Testis (tissue), 3 donors: Measurements from ENCODE around the gene GSTT2. TPM values are rescaled to one million over a fixed set of nuclear protein-coding genes. Genes with fewer than 3 reads are reported as not detected.

Source experiments
- DNase-seq: peaks from one replicate; pipeline ENCODE4 v3.0.0-alpha.2; 2019
- H3K27ac ChIP-seq, 2 donors: fragments of 200-600 bp; sonication (generic); one replicate each; pipeline ENCODE4 v1.5.1; 2019
- H3K27me3 ChIP-seq: fragments of 200-600 bp; sonication (generic); one replicate; pipeline ENCODE4 v1.5.1; 2019
- H3K36me3 ChIP-seq: fragments of 200-600 bp; sonication (generic); one replicate; pipeline ENCODE4 v1.5.1; 2017; ENCODE audit warnings: low read depth; ENCODE audit errors: missing control alignments
- H3K4me1 ChIP-seq: fragments of 200-600 bp; sonication (generic); one replicate; pipeline ENCODE4 v1.5.1; 2019
- H3K4me3 ChIP-seq, 2 donors: fragments of 200-600 bp; sonication (generic); one replicate each; pipeline ENCODE4 v1.5.1; 2017 to 2019
- H3K9me3 ChIP-seq: fragments of 200-600 bp; sonication (generic); one replicate; pipeline ENCODE4 v1.5.1; 2017
- POLR2A ChIP-seq: fragments of 450-650 bp; IDR thresholded peaks from one replicate; pipeline ENCODE4 v1.6.1; 2017; ENCODE audit warnings: antibody characterized with exemption, mild to moderate bottlenecking, moderate library complexity
- WGBS, 2 donors: methylation state at CpG; one replicate each; pipeline ENCODE4 v1.1.5; 2018; 5-methylcytosine and 5-hydroxymethylcytosine counted together
- intact Hi-C: fragments of 100-400 bp; cut with DNase I; formaldehyde crosslinking; loops from one replicate; pipeline ENCODE4 v1.15.1; 2023; ENCODE audit warnings: low total_unique reads
- polyA plus RNA-seq: library from polyadenylated mRNA; stranded (reverse); fragments of 350-450 nt; fragmentation: Illumina TruSeq; extraction: RNeasy Lipid Tissue Mini Kit (QIAGEN cat#74804); gene quantifications from one replicate; pipeline ENCODE4 v1.2.3, GENCODE V29; 2014; ENCODE audit warnings: low read depth, low replicate concordance; ENCODE audit not compliant: insufficient read depth
- total RNA-seq, 2 donors: library from RNA; depleted of rRNA; stranded (reverse); fragments of >200 nt; gene quantifications; one replicate each; pipeline ENCODE4 v1.2.3, GENCODE V29; 2016
- TF ChIP-seq, protein P1 (sequence below), 3 experiments: fragments of 450-650 bp in 2 of 3; fragments of 200-600 bp in 1 of 3; sonication (generic) in 1 of 3; IDR thresholded peaks; one replicate each; pipeline ENCODE4 v1.5.1; 2016 to 2019; ENCODE audit warnings: antibody characterized with exemption in 3 of 3, mild to moderate bottlenecking in 2 of 3, moderate library complexity in 1 of 3

The GSTT2 gene
- total and polyA plus RNA-seq, 3 donors from 2014 or later, result 0.68 TPM; not detected in 2

DNA sequence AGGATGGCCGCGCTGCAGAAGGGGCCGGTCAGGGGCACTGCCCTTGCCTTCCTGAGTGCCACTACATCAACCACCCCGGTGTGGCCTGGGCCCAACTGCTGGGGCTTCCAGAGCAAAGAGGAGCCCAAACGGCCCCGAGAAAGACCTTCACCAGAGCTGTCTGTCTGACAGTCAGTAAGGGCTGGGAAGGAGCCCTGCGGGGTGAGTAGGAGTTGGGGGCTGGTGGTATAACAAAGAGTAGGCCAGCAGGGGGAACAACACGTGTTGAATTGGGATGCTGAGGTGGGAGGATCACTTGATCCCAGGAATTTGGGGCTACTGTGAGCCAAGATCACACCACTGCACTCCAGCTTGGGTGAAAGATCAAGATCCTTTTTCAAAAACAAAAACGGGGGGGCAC lies 21.4 kb downstream of the GSTT2 start:
- no peaks in the 10 kb centered on the region for H3K36me3 ChIP-seq
- H3K27me3 ChIP-seq, result no peaks in the 10 kb centered on the region
- intact Hi-C loops, result no loop called here
- no peaks in the 10 kb centered on the region for H3K9me3 ChIP-seq
- peaks cover 4% of the 10 kb centered on the region for H3K4me1 ChIP-seq
- DNase-seq, result no peak
- no peak overlapping the region for H3K27ac ChIP-seq
- TF ChIP-seq, protein P1, sequence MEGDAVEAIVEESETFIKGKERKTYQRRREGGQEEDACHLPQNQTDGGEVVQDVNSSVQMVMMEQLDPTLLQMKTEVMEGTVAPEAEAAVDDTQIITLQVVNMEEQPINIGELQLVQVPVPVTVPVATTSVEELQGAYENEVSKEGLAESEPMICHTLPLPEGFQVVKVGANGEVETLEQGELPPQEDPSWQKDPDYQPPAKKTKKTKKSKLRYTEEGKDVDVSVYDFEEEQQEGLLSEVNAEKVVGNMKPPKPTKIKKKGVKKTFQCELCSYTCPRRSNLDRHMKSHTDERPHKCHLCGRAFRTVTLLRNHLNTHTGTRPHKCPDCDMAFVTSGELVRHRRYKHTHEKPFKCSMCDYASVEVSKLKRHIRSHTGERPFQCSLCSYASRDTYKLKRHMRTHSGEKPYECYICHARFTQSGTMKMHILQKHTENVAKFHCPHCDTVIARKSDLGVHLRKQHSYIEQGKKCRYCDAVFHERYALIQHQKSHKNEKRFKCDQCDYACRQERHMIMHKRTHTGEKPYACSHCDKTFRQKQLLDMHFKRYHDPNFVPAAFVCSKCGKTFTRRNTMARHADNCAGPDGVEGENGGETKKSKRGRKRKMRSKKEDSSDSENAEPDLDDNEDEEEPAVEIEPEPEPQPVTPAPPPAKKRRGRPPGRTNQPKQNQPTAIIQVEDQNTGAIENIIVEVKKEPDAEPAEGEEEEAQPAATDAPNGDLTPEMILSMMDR (IDR thresholded peaks at IDR 0.05), result no peak
- TF ChIP-seq POLR2A, result no peak
- WGBS, 2 donors, result 78 to 82% methylated on average over 8 to 9 of the region's 9 CpGs
- no peak overlapping the region for H3K4me3 ChIP-seq

DNA sequence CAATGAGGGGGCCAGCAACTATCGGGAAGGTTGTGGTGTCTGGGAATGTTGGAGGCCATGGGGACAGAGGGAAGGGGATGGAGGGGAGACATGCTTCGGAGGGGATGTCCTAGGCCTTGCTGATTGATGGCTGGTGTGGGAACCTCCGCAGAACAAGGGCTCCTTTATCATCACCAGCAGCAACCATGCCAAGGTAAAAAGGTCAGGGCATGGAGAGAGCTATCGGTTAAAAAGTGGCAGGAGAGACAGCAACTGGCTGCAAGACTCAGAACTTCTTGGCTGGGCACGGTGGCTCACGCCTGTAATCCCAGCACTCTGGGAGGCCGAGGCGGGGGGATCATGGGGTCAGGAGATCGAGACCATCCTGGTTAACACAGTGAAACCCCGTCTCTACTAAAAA lies 22.3 kb downstream of the GSTT2 start:
- no peak for DNase-seq
- no peaks in the 10 kb centered on the region for H3K36me3 ChIP-seq
- no peak overlapping the region for H3K4me3 ChIP-seq
- H3K9me3 ChIP-seq, result no peaks in the 10 kb centered on the region
- 81% methylated on average over 10 of the region's 10 CpGs for WGBS, 2 donors
- TF ChIP-seq POLR2A, result no peak
- TF ChIP-seq, protein P1 (IDR thresholded peaks at IDR 0.05), result no peak
- peaks cover 4% of the 10 kb centered on the region for H3K4me1 ChIP-seq
- intact Hi-C loops, result no loop called here
- H3K27ac ChIP-seq, result no peak overlapping the region
- no peaks in the 10 kb centered on the region for H3K27me3 ChIP-seq

DNA sequence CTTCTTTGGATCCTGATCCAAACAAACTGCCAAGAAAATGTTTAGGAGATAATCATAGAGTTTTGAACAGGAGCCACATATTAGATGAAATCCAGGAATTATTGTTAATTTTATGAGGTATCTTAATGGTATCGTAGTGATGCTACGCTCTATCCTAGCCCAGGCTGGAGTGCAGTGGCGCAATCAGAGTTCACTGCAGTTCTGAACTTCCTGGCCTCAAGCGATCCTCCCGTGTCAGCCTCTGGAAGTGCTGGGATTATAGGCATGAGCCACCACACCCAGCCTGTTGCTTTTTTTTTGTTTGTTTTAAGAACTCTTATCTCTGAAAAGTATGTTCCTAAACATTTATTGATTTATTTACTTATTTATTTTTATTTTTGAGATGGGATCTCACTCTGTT lies 22.9 kb downstream of the GSTT2 start:
- no peak overlapping the region for H3K27ac ChIP-seq
- no peaks in the 10 kb centered on the region for H3K36me3 ChIP-seq
- H3K4me3 ChIP-seq, result no peak overlapping the region
- H3K9me3 ChIP-seq, result no peaks in the 10 kb centered on the region
- H3K27me3 ChIP-seq, result no peaks in the 10 kb centered on the region
- TF ChIP-seq, protein P1 (IDR thresholded peaks at IDR 0.05), result no peak
- no peak for TF ChIP-seq POLR2A
- intact Hi-C loops, result no loop called here
- no peak for DNase-seq
- H3K4me1 ChIP-seq, result peaks cover 4% of the 10 kb centered on the region
- 88 to 92% methylated on average over 5 of the region's 5 CpGs for WGBS, 2 donors

DNA sequence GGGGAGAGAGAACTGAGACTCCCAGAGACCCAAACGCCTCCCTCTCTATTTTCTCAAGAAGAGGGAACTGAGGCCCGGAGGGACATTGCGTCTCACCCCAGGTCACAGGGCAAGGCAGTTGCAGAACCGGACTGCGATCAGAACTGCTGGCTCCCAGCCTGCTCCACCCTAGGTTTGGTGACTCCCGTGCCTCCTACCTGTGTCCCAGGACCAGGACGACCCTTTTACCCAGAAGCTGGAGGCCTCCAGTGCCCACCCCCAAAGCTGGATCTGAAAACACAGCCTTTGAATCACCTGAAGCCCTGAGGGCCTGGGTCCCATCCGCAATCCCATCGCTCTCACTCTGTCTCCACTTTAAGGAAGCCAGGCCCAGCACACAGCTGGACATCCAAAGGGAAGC lies 24.0 kb downstream of the GSTT2 start:
- Histone ChIP-seq H3K27me3 (no peaks in the 10 kb centered on the region), H3K4me1 (peaks cover 4% of the 10 kb centered on the region), H3K4me3 (no peak overlapping the region), H3K36me3 (no peaks in the 10 kb centered on the region), H3K27ac (no peak overlapping the region), H3K9me3 (no peaks in the 10 kb centered on the region)
- intact Hi-C loops, result no loop called here
- DNase-seq, result no peak
- WGBS, 2 donors, result 76 to 80% methylated on average over 7 to 9 of the region's 9 CpGs
- TF ChIP-seq, protein P1 (IDR thresholded peaks at IDR 0.05), result no peak
- TF ChIP-seq POLR2A, result no peak

DNA sequence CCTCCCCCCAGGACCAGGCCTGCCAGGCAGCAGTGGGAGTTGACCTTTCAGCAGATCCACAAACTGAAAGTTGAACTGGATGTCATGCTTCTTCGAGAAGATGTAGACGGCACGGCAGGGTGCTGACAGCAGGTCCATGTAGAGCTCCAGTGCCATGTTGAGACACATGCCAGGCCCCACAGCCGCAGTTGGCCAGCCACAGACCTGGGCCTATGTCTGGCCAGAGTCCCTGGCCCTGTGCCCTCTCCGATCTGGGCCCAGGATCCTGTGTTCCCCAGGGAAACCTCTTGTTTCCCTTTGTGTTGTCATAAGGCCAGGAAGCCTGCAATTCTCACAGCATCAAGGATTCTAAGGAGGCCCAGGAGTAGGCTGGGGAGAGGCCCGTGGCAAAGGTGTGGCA lies 25.3 kb downstream of the GSTT2 start, which contains the start of gene GSTT4:
TSS of gene GSTT4 (minus strand) at position 253 of the 400 bp plus-strand sequence. CDS start at position 156, 97 bp downstream.
- H3K4me3 ChIP-seq, result no peak within 1 kb of the TSS
- H3K4me1 ChIP-seq, result peaks cover 4% of the 10 kb centered on the region
- H3K27me3 ChIP-seq, result no peaks in the 10 kb centered on the region
- intact Hi-C loops, result no loop called here
- DNase-seq, result no peak
- no peaks in the 10 kb centered on the region for H3K9me3 ChIP-seq
- TF ChIP-seq, protein P1 (IDR thresholded peaks at IDR 0.05), result no peak
- no peak for TF ChIP-seq POLR2A
- WGBS, 2 donors, result 55 to 72% methylated on average over 6 of the region's 6 CpGs
- H3K36me3 ChIP-seq, result no peaks in the 10 kb centered on the region
- H3K27ac ChIP-seq, result no peak within 1 kb of the TSS
